NOMO-1 treated with dmso at 0.1 percent for 144 hours (cell line): ENCODE data around the gene PLEKHB1.

Source experiments
- DNase-seq: peaks from one replicate; lab custom pipeline; 2025; ENCODE audit not compliant: unreplicated experiment; lab: John Stamatoyannopoulos, UW

PLEKHB1 gene

DNA sequence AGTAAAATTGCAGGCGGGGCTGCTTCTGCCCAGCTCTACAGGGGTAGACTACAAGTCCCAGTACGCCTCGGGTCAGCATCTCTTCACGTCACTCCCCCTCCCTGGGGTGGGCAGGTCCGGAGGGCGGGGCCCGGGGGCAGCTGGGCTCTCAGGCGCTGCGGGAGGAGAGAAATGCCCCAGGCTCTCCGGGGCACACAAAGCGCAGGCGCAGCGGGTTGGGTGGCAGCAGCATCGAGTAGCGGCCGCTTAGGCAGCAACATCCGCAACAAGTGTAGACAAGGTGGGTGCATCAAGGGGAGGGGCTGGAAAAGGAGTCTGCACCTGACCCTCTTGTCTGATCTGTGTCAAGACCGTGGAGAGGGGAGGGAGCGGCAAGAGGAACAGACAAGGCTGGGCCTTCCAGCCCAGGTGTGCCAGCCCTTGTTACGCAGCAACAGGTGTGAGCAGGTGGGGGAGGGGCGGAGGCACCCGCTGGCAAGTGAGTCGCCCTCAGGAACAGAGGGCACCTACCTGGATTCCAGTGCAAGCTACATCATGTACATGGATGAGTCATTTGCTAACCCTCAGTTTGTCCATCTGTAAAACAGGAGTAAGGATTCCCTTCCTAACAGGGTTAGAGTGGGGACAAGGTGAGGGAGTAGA is 1.2 kb downstream of the PLEKHB1 start:
- DNase-seq: peak; percentile 57

DNA sequence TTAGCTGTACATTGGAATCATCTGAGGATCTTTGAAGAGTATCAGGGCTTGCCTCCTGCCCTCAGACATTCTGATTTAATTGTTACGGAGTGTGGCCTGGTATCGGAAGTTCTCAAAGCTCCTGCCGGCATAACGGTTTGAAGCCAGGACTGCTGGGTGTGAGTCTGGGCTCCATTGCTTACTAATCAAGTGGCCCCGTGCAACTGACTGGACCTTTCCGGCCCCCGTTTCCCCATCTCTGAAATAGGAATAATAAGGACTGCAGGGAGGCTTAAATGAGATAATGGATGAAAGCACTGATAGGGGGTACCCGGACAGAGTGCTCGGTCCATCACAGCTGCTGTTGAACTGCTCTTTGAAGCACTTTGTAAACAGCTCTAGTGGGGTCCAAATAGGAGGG is 1.7 kb downstream of the PLEKHB1 start:
- DNase-seq: no peak

DNA sequence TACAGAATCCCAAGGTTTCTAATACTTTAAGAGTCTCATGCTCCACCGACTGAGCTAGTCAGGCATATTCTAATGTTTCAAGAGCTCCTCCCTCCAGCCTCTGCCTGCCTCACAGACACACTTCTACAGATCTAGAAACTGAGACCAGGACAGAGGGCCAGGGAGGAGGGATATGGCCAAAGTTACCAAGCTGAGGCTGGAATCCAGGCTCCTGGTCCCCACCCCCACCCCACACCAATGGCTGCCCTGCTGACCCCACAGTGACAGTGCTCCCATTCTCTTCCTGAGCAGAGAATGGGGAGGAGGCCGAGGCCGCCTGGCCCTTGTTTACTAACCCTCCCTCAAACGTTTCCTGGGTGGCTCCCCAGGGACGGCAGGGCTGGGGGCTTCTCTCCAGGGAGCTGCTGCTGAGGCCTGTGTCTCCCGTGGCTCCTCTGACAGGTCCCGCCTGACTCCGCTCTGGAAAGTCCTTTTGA is 2.2 kb downstream of the PLEKHB1 start:
- no peak for DNase-seq

DNA sequence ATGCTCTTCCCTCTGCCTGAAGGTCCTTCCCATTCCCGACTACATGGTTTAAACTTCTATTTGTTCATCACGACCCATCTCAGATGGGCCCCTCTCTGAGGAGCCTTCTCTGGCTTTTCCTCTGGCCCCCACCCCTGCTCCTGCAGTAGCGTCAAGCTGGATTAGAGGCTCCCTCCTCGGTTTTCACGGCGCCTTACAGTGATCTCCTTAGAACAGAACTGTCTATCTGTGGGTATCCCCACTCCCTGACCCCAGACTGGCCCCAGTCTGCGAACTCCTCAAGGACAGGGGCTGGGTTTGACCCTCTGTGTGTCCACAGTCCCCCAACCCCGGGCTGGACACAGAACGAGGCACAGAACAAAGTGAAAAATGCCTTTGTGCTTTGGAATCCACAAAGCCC is 2.8 kb downstream of the PLEKHB1 start:
- DNase-seq: no peak

DNA sequence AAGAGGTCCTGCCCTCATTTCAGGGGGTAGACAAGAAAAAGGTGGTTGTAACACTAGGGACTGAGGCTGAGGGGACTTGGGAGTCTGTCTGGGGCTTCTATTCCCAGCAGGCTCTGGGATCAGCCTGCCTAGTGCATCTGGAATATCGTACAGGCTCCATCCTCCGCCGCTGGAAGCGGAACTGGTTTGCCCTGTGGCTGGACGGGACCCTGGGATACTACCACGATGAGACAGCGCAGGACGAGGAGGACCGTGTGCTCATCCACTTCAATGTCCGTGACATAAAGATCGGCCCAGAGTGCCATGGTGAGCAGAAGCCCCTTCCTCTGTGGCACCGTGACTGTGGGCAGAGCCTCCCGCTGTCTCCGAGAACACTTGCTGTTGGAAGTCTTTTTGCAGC is 4.0 kb downstream of the PLEKHB1 start:
- no peak for DNase-seq

DNA sequence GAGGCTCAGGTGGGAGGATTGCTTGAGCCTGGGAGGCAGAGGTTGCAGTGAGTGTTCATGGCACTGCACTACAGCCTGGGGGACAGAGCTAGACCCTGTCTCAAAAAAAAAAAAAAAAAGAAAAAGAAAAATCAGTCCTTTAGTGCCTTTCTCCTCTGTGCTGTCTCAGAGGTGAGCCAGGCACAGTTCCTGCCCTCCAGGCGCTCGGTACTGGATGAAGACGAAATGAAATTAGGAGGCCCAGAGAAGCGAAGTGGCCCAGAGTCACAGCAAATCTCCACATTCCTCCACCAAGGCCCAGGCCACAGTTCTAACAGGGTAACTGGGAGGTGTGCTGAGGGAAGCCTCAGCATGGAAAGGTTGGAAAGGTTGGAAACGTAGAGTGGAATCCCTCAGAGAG is 4.9 kb downstream of the PLEKHB1 start:
- DNase-seq: no peak

DNA sequence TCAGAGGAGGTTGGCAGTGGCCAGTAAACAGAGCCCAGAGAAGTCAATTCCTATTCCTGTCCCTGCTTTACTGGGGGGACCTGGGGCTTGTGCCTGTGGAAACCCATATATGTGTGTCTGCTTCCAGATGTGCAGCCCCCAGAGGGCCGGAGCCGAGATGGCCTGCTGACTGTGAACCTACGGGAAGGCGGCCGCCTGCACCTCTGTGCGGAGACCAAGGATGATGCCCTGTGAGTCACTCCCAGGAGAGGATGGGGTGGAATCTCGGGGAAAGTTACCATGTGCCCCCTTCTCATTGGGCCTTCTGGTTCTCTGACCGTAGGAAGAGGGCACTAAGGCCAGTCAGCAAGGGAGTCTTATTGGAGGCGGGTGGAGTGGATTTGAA is 5.3 kb downstream of the PLEKHB1 start:
- DNase-seq: no peak

DNA sequence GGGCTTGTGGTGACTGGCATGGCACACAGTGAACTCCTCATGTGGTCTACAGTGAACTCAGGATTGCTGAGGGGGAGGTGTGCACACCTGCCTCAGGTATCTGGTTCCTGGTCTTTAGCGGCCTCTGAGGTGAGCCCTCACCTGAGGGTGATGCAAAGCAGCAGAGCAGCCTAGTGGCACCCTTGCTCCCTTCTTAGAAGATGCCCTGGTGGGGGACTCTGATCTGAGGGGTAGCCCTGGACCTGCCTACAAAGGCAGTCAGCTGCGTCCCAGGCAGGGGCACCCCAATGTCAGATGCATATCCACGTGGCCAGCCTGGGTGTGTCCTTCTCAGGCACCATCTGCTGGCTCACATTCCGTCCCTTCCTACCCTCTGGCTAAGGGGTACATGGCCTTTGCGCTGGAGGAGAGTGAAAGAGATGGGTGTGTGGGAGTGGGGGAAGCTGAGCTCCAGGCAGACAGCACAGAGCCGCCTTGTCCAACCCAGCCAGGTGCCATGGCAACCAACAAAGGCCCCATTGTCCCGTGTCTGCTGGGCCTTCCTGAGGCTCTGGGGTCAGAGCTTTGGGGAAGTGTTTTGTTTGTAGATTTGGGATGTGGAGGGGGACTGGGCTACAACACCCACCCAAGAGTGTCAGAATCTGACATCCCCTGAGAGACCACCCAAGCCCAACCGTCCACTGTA is 5.8 kb downstream of the PLEKHB1 start:
- DNase-seq: no peak

DNA sequence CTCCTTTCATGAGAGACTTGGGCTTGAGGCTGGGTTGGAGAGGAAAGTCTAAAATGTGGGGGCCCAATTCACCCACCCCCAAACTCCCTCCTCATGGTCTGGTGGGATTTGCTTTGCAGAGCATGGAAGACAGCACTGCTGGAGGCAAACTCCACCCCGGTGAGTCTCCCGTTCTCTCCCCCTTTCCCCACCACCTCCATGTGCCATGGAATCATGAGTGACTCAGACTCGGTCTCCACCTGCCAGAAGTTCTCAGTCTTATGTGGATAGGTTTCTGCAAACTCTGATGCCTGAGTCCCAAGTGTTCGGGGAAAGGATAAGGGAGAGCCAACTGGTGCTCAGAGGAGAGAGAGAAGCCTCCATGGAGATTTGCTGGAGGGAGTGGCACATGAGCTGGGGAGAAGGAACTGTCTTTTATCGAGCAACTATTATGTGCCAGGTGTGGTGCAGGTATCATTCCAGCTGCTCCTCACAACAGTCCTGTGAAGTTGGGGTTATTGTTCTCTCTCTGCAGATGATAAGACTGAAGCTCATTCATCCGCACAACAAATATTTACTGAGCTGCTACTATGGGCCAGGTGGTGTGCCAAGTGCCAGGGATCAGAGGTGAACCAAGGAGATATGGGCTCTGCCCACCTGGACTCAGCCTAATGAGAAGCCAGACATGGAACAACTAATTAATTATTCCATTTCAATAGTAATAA is 6.6 kb downstream of the PLEKHB1 start:
- DNase-seq: no peak

DNA sequence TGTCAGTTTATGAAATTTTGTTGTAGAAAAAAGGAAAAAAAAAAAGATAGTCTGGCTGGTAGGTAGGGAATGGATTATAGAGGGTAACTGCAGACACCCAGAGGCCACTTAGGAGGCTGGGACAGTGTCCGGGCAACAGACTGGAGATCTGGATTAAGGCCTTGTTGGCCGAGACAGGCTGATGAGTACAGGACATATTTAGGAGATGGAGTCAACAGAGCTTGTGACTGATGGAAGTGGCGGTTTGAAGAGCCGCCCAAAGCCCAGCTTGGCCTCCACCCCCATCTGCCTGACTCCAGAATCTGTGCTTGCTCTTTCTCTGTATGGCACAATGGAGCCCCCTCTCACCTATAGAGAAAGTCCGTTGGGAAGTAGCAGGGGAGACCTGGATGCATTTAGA is 7.6 kb downstream of the PLEKHB1 start:
- DNase-seq: no peak

DNA sequence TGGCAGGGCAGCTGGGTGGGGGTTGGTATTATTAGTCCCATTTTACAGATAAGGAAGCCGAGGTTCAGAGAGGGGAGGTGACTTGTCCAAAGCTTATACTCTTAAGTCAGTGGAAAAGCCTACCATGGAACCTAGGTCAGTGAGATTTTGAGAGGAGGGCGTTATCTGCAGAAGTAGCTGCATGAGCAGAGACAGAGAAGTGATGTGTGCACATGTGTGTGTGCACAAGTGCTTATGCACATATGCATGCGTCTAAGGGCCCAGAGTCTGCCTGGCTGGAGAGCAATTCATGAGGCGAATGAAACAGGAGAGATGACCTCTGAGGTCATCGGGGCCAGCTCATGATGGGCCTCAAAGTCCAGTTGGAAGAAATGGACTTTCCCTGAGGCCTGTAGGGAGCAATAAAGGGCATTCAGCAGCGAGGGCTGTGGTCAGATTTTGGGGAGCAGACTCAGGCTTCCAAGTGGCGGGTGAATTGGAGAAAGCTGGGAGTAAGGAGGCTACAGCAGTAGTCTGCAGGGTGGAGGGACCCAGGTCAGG is 8.2 kb downstream of the PLEKHB1 start:
- no peak for DNase-seq

DNA sequence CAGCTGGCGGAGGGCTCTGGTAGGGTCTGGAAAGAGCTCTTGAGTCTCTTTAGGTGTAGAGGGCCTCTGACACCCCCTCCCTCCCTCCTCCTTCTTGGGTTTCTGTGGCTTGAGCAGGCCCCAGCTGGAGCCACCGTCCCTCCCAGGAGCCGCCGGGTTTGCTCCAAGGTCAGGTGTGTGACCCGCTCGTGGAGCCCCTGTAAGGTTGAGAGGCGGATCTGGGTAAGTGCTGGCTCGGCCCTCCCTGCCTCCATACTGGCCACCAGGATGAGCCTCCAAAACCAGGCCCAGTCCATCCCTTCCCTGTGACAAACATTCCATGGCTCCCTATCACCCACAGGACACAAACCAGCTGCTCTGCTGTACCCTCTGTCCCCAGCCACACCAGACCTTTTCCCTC is 9.3 kb downstream of the PLEKHB1 start:
- DNase-seq: no peak

DNA sequence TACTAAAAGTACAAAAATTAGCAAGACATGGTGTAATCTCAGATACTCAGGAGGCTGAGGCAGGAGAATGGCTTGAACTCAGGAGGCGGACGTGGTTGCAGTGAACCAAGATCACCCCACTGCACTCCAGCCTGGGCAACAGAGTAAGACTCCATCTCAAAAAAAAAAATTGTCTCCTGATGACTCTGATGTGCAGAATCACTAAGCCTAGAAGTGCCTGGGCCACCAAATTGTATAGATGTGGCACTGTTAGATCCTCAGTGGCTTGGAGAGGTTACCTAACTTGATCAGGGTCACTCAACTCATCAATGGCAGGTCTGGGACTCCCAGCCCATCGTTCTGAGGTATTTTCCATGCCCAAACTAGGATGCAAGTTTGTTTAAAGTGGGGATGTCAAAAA is 10.6 kb downstream of the PLEKHB1 start:
- DNase-seq: no peak

DNA sequence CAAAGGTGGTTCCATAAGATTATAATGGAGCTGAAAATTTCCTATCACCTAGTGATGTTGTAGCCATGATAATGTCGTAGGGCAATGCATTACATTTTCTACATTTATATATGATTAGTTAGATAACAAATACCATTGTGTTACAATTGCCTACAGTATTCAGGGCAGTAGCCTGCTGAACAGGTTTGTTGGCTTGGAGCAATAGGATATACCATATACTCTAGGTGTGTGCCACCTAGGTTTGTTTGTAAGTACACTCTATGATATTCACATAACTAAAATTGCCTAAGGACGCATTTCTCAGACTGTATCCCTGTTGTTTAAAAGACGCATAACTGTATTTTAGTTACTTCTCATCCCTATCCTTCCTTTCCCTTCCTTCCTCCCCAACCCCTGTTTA is 13.6 kb downstream of the PLEKHB1 start:
- DNase-seq: no peak

DNA sequence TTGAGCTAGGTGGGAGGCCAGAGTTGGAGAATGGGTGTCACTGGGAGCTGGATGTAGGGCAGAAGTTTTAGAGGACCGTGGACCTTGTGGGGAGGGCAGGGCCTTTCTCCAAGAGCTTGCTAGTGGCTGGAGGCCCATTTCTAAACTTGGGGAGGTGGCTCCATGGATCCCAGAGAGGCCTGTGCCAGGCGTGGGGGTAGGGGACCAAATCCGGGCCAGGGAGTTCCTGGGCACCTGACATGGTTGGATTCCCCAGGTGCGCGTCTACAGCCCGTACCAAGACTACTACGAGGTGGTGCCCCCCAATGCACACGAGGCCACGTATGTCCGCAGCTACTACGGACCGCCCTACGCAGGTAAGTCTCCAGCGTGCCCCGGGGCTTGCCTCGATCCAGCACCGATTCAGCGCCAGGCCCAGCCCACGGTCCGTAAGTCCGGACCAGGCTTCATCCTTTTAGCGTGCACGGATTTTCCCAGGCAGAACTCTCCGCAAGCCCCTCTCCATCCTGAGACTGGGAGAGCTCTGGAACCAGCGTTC is 14.2 kb downstream of the PLEKHB1 start:
- DNase-seq: no peak

DNA sequence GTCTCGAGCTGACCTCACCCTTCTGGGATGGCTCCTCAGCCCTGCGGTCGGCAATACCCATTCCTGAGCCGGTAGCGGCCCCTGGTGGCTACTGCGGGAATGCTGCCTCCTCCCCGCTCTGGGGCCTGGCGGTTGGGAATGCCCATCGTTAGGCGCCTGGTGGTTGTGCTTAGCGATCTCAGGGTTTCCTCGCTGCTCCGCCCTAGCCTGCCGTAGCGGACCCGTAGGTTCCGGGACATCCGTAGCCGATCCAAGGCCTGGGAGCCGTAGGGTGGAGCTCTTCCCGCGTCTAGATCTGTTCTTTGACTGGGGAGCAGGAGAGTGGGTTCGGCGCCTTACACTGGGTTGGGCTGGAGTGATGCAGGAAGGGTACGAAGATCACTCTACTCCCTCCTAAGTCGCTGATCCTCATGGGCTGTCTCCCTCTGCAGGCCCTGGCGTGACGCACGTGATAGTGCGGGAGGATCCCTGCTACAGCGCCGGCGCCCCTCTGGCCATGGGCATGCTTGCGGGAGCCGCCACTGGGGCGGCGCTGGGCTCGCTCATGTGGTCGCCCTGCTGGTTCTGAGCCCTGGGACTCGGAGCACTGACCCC is 14.8 kb downstream of the PLEKHB1 start:
- DNase-seq: peak; percentile 57

DNA sequence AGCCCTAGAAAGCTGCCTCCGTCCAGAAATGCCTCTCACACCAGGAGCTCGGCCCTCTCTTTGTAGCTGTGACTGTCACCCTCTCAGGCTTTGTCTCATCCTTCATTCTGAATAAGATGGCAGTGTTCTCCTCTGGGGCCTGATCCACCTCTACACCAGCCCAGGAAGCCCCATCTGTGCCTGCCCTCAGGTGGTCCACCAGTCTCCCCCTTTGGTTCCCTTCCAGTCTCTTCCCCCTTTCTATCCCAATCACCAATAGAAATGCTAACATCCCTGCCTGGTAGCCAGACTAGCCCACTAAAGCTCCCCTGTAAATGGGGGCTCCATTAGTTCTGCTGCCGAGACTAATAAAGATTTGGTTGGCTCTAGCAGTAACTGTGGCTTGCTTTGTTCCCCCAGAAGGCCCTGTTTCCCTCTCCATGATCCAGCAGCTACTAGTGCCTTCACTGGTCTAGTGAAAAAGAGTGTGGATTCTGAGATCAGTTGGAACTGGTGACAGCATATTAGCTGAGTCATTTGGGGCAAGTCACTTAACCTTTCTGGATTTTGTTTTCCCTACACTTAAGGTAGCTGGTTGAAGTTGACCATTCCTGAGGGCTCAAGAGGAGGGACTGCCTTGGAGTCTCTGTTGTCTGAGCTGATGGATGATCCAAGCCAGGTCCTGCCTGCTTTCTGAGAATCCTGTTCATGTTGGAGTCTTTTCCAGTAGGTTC is 16.2 kb downstream of the PLEKHB1 start:
- no peak for DNase-seq

DNA sequence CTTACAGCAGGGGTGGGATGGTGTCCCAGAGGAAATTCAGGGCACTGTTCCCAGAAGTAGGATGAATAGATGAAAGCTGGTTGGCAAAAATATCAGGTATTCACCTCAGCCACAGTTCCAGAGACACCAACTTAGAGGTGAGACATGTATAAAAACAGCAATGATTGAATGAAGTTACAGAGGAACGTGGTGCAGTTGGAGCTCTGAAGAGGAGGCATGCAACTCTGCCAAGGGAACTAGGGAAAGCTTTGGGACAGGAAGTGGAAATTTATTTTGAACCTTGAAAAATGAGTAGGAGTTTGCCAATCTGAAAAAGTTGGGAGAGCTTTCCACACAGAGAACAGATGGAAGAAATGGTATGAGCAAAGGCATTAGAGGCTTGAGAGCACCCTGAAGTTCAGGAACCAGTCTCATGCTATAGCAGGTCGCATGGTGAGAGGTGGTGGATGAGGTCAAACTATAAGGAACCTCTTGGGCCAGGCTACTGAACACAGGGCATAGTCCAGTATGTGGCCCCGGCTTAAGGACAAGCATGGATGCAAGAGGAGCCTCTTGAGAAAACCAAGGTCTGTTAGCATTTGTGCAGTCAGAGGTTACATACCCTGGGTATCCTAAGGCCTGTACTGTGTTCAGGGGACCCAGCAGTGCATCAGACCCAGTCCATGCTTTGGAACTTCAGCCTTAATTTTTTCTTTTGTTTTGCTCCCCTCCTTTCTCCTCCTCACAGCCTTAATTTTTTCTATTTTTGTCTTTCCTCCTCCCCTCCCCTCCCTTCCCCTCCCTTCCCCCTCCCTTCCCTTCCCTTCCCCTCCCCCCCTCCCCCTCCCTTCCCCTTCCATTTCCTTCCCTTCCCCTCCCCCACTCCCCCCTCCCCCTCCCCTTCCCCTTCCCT is 17.5 kb downstream of the PLEKHB1 start:
- DNase-seq: no peak

DNA sequence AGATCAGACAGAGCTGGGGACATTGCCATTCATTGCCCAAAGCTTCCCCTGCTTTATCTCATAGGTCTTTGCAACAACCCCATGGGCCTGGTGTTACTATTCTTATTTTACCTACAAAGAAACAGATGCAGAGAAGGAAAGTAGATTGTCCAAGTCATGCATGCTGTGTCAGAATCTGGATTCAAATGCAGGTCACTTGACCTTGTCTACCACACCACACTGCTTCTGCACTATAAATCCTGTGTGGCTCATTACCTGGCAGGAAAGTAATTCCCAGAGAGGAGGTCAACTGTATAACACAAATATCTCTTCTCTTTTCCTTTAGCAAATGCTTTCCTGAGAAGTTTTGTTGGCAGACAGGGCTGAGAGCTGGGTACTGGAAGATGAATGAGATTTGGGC is 18.5 kb downstream of the PLEKHB1 start:
- no peak for DNase-seq

DNA sequence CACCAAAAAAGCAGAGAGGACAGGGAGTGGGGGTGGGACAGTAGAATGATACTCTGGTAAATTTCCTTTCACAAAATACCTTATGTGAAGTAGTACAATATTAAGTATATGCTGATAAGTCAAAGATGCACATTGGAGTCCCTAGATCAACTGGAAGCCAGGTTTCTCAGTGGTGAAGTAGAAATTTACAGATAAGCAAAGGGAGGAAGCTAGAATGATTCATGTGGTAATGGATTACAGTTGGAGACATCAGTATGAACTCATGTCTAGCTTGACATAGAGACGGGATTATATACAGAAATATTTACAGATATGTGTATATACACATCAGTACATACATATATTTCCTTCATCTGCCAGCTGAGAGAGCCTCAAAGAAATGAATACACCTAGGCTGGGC is 21.5 kb downstream of the PLEKHB1 start:
- DNase-seq: no peak
